Activated naive CD4-positive, alpha-beta T cell treated with anti-CD3 and anti-CD28 coated beads, Interleukin-2, amount 50 U/mL, for 72 hours (primary cell): ENCODE results near the gene CAPN10. TPM values are rescaled to one million over a fixed set of nuclear protein-coding genes. Genes with fewer than 3 reads are reported as not detected.

Experiments
- ATAC-seq, 2 donors: fragments of 150-1000 bp; cut with Tn5 transposase; 2 replicates each; pipeline ENCODE4 v1.10.0; 2021; ENCODE audit warnings: mild to moderate bottlenecking in 2 of 2, moderate library complexity in 2 of 2
- DNase-seq, 2 donors: peaks; one replicate each; pipeline ENCODE4 v3.0.0; 2021 to 2022; ENCODE audit warnings: low spot score in 2 of 2
- H3K27ac Mint-ChIP-seq, 2 donors: one replicate each; pipeline ENCODE4 v1.8.0; 2022; ENCODE audit warnings: mild to moderate bottlenecking in 2 of 2, mixed read lengths in 2 of 2
- H3K36me3 Mint-ChIP-seq, 2 donors: one replicate each; pipeline ENCODE4 v1.8.0; 2022; ENCODE audit warnings: mixed read lengths in 2 of 2
- H3K9me3 Mint-ChIP-seq, 2 donors: one replicate each; pipeline ENCODE4 v1.8.0; 2022; ENCODE audit warnings: mixed read lengths in 2 of 2
- total RNA-seq, 2 donors: library from RNA; stranded (reverse); gene quantifications; one replicate each; pipeline ENCODE4 v1.2.3, GENCODE V29; 2022

Gene CAPN10
- total RNA-seq, 2 donors from 2014 or later, result 28.9 to 39.0 TPM

DNA sequence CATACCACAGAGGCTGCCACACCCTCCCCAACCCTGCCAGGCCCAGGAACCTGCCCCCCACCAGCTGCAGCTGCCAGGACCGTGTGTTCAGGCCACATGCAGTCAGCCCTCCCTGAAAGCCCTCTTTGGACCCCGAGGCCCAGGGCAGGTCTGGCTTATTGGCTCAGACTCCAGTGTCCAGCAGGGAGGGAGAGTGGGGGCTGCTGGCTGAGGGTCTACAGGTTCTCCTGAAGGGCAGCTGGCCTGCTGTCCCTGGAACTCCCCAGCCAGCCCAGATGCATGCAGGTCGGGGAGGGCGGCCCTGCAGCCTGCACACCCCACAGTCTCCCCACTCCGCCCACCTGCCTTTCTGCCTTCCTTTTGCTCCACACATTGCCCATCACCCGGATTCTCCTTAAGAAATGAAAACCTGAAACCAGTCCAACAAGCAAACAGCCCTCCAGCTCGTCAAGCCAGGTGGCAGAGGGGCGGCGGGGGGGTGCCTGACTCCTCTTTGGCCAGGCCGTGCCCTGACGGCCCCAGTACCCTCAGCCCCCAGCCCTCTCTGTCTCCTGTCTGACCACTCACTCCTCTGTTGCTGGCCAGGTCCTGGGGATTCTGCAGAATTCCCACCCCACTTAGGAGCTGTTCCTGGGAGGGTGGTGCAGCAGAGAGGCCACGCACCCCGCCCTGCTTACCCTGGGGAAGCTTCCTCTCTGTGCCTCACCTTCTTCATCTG is 56.7 kb downstream of the CAPN10 start:
- ATAC-seq (no peak), DNase-seq (no peak)
- H3K9me3 Mint-ChIP-seq, result no peaks in the 10 kb centered on the region
- H3K27ac Mint-ChIP-seq, result no peak overlapping the region
- H3K36me3 Mint-ChIP-seq, result no peaks in the 10 kb centered on the region

- no peak overlapping the region for H3K27ac Mint-ChIP-seq
- ATAC-seq (no peak), DNase-seq (no peak)
- H3K9me3 Mint-ChIP-seq, result no peaks in the 10 kb centered on the region
- H3K36me3 Mint-ChIP-seq, result no peaks in the 10 kb centered on the region
These were observed 57.2 kb downstream of the CAPN10 start for GRCh38 chr2:240643811-240644150.

GRCh38 chr2:240644171-240644651 is 57.7 kb downstream of the CAPN10 start:
- Mint-ChIP-seq H3K9me3 (no peaks in the 10 kb centered on the region), H3K36me3 (no peaks in the 10 kb centered on the region), H3K27ac (no peak overlapping the region)
- no peak for ATAC-seq
- peak in 1 of 2 donors; percentile 48 for DNase-seq

DNA sequence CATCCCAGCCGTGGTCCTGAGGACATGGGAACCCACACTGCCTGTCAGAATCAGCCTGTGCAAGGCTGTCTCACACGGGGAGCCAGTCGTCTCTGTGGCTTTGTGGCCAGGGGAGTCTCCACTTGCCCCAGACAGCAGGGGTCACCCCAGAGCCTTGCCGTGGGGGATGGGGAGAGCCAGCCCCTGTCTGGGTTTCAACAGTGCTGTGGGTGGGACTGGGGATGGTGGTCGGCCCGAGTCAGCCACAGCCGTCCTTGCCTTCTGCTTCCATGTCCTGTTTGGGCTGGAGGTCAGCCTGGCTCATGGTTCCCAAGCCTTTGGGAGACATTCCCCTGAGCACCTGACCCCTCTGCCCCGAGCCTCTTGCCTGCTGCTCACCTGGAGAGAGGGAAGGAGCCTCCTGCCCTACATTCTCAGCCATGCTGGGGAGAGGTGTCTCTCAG is 58.3 kb downstream of the CAPN10 start:
- Mint-ChIP-seq H3K9me3 (no peaks in the 10 kb centered on the region), H3K36me3 (no peaks in the 10 kb centered on the region), H3K27ac (no peak overlapping the region)
- DNase-seq, result peak in 1 of 2 donors; percentile 48
- no peak for ATAC-seq

DNA sequence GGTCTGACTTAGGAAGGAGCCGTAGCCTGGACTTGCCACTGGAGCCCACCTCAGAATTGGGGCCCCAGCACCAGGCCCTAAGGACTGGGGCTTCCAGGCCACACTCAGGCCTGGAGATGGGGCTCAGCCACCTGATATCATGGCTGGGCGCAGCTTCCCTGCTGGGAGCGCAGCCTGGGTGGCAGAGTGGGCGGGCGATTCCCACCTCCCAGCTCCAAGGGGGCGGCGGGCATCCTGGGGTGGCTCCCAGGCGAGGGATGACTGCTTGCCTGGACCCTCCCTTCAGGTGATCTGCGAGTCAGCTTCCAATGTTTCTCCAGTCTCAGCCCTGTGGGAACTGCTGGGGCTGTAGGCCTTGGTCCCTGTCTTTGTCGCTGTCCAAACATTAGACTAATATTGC is 58.8 kb downstream of the CAPN10 start:
- no peaks in the 10 kb centered on the region for H3K9me3 Mint-ChIP-seq
- no peaks in the 10 kb centered on the region for H3K36me3 Mint-ChIP-seq
- DNase-seq (no peak), ATAC-seq (no peak)
- H3K27ac Mint-ChIP-seq, result no peak overlapping the region

- ATAC-seq, result no peak
- H3K27ac Mint-ChIP-seq, result no peak overlapping the region
- no peaks in the 10 kb centered on the region for H3K36me3 Mint-ChIP-seq
These were observed 59.3 kb downstream of the CAPN10 start for GRCh38 chr2:240645801-240646175.

DNA sequence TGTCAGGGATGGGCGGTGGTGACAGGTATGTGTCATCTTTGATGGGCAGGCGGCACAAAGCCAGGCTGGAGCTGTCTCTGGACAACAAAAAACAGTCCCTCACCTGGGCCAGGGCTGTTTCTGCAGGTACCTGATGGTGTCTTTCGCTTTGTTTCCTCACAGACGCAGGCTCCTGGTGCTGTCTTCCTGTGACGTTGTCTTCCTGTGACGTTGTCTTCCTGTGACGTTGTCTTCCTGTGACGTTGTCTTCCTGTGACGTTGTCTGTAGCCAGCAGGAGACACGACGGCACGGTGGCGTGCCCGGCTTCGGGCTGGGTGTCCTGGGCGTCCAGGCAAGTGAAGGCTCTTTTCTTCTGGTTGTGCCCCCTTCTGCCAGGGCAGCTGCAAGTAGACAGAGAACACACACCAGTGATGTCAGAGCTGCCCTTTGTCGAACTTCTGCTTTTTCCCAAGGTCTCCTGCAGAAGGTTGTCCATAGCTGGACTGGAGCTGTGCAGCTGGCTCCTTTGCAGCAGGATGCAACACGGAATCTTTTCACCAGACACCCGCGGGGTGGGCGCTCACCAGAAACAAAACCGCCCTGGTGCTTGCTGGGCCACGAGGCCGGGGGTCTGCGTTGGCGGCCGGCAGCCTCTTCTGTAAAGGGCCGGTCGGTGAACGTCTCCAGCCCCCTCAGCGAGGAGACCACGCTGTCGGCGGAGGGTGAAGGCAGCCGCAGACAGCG is 59.8 kb downstream of the CAPN10 start:
- Mint-ChIP-seq H3K27ac (no peak overlapping the region), H3K9me3 (no peaks in the 10 kb centered on the region), H3K36me3 (no peaks in the 10 kb centered on the region)
- ATAC-seq (no peak), DNase-seq (no peak)

More at GRCh38 chr2:240645801-240646175, 59.3 kb downstream of the CAPN10 start:
- H3K9me3 Mint-ChIP-seq, result no peaks in the 10 kb centered on the region
- no peak for DNase-seq

GRCh38 chr2:240646900-240647502 is 60.5 kb downstream of the CAPN10 start:
- DNase-seq (peak in 1 of 2 donors; percentile 47), ATAC-seq (no peak)
- Mint-ChIP-seq H3K9me3 (no peaks in the 10 kb centered on the region), H3K36me3 (no peaks in the 10 kb centered on the region), H3K27ac (no peak overlapping the region)

GRCh38 chr2:240647503-240648154 is 61.1 kb downstream of the CAPN10 start:
- Mint-ChIP-seq H3K36me3 (no peaks in the 10 kb centered on the region), H3K9me3 (no peaks in the 10 kb centered on the region), H3K27ac (peak overlapping the region; percentile 22 to 37)
- ATAC-seq, result no peak
- DNase-seq, result no peak

DNA sequence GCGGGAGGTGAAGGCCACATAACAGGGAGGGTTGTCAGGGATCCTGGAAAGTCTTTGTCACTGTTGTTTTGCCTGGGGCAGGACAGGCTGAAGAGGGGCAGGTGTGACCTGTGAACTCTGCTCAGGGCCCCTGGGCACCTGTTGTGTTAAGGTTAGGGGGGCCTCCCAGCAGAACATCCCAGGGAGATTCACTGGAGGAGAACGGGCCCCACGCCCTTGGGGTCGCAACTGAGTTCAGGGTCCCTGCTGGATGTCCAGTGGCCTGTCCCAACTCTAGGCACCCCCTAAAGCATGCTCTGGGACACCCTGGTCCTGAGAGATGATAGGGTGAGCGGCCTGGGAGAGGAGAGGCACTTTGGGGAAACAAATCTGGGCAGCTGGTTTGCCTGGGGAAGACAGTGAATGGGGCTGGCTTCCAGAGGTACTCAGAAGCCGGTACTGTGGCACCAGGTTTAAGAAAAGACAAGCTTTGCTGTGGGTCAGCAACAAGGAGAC is 61.7 kb downstream of the CAPN10 start:
- Mint-ChIP-seq H3K9me3 (no peaks in the 10 kb centered on the region), H3K27ac (peak overlapping the region; percentile 22 to 37), H3K36me3 (no peaks in the 10 kb centered on the region)
- ATAC-seq (no peak), DNase-seq (peak in 1 of 2 donors; percentile 25)

Other genes with a start within 250 kb of the CAPN10 start
- gene GPC1, start 151.1 kb upstream of the CAPN10 start, total RNA-seq, result 1 to 10 TPM; 1.6 to 5.5 TPM
- gene ANKMY1, start 28.7 kb upstream of the CAPN10 start, total RNA-seq, result 10 to 100 TPM; 15.4 to 22.1 TPM
- 1 to 10 TPM; 3.8 to 5.4 TPM for gene DUSP28, start 26.4 kb upstream of the CAPN10 start, total RNA-seq
- 10 to 100 TPM; 22.6 to 51.2 TPM for gene RNPEPL1, start 18.2 kb upstream of the CAPN10 start, total RNA-seq
- 1 to 10 TPM; 1.5 to 7.9 TPM for gene GPR35, start 38.7 kb downstream of the CAPN10 start, total RNA-seq
- not detected for gene AQP12B, start 96.2 kb downstream of the CAPN10 start, total RNA-seq
- gene AQP12A, start 105.1 kb downstream of the CAPN10 start, total RNA-seq, result not detected
- gene KIF1A, start 233.5 kb downstream of the CAPN10 start, total RNA-seq, result 1 to 10 TPM; 2.1 to 6.6 TPM